HepG2 (cell line): Measurements from ENCODE around the gene CMTM1. TPM values are rescaled to one million over a fixed set of nuclear protein-coding genes. Genes with fewer than 3 reads are reported as not detected.
A peak's percentile ranks its signal among the peaks of the same experiment; 100 is the strongest.

Experiments
- CEBPB ChIP-seq: IDR thresholded peaks from 2 replicates; pipeline ENCODE4 v1.6.1; 2011; ENCODE audit warnings: low read depth, low read length, improper control_type of control experiment, borderline replicate concordance
- FOXM1 ChIP-seq: sonication (generic); formaldehyde crosslinking; IDR thresholded peaks from 2 replicates; pipeline ENCODE4 v1.5.0; 2020; ENCODE audit warnings: missing genetic modification reagents
- HNRNPL ChIP-seq: fragments of 200-400 bp; formaldehyde crosslinking; IDR thresholded peaks from 2 replicates; pipeline ENCODE4 v1.6.1; 2017; ENCODE audit warnings: mild to moderate bottlenecking, low read depth, low read length
- ISL2 ChIP-seq: sonication (generic); formaldehyde crosslinking; IDR thresholded peaks from 2 replicates; pipeline ENCODE4 v1.5.0; 2020; ENCODE audit warnings: missing genetic modification reagents
- MTA3 ChIP-seq: sonication (generic); formaldehyde crosslinking; IDR thresholded peaks from 2 replicates; pipeline ENCODE4 v1.4.0; 2020; ENCODE audit warnings: missing genetic modification reagents
- NFKB2 ChIP-seq: sonication (generic); formaldehyde crosslinking; IDR thresholded peaks from 2 replicates; pipeline ENCODE4 v1.4.0; 2020; ENCODE audit warnings: missing genetic modification reagents, borderline replicate concordance
- PCBP2 ChIP-seq: fragments of 200-400 bp; formaldehyde crosslinking; optimal IDR thresholded peaks from 2 replicates; pipeline ENCODE3; 2018; ENCODE audit warnings: low read length, low read depth; ENCODE audit not compliant: poor library complexity, severe bottlenecking
- PRDM15 ChIP-seq: sonication (generic); formaldehyde crosslinking; IDR thresholded peaks from 2 replicates; pipeline ENCODE4 v1.4.0; 2020; ENCODE audit warnings: missing genetic modification reagents
- SPEN ChIP-seq: sonication (generic); formaldehyde crosslinking; IDR thresholded peaks from 2 replicates; pipeline ENCODE4 v1.5.1; 2020; ENCODE audit warnings: low read depth, mild to moderate bottlenecking, missing genetic modification reagents
- ZFP36L1 ChIP-seq: sonication (generic); formaldehyde crosslinking; IDR thresholded peaks from 2 replicates; pipeline ENCODE4 v1.8.0; 2022; ENCODE audit warnings: mild to moderate bottlenecking, missing genetic modification reagents, moderate library complexity
- ZFY ChIP-seq: sonication (generic); formaldehyde crosslinking; IDR thresholded peaks from 2 replicates; pipeline ENCODE4 v1.4.0; 2020; ENCODE audit warnings: missing genetic modification reagents
- ZGPAT ChIP-seq: IDR thresholded peaks from 2 replicates; pipeline ENCODE4 v1.6.1; 2016; ENCODE audit warnings: mild to moderate bottlenecking
- ZNF180 ChIP-seq: sonication (generic); formaldehyde crosslinking; IDR thresholded peaks from 2 replicates; pipeline ENCODE4 v1.4.0; 2020; ENCODE audit warnings: low read depth, missing genetic modification reagents, borderline replicate concordance
- ZNF549 ChIP-seq: sonication (generic); formaldehyde crosslinking; IDR thresholded peaks from 2 replicates; pipeline ENCODE4 v1.5.0; 2020; ENCODE audit warnings: missing genetic modification reagents
- ZNF672 ChIP-seq: sonication (generic); formaldehyde crosslinking; IDR thresholded peaks from 2 replicates; pipeline ENCODE4 v1.8.1; 2022; ENCODE audit warnings: missing genetic modification reagents
- ZNF724P ChIP-seq: sonication (generic); formaldehyde crosslinking; IDR thresholded peaks from 2 replicates; pipeline ENCODE4 v1.8.0; 2022; ENCODE audit warnings: missing genetic modification reagents, borderline replicate concordance
- ZNF784 ChIP-seq: sonication (generic); formaldehyde crosslinking; IDR thresholded peaks from 2 replicates; pipeline ENCODE4 v1.5.1; 2020; ENCODE audit warnings: missing genetic modification reagents, mild to moderate bottlenecking, borderline replicate concordance
- ZNF790 ChIP-seq: sonication (generic); formaldehyde crosslinking; IDR thresholded peaks from 2 replicates; pipeline ENCODE4 v1.8.0; 2022; ENCODE audit warnings: missing genetic modification reagents, mild to moderate bottlenecking, borderline replicate concordance
- polyA plus RNA-seq, 8 experiments: library from polyadenylated mRNA; depleted of rRNA in 3 of 8; stranded (reverse) in 7 of 8; unstranded in 1 of 8; fragments of >200 nt; fragmentation: Illumina TruSeq in 4 of 8; extraction: Trizol in 4 of 8; gene quantifications; 2 replicates each; pipeline versions ENCODE4 v1.2.1 to v1.2.3, GENCODE V29; 2011 to 2016; ENCODE audit warnings: low read depth in 4 of 8, missing spikeins in 1 of 8, mixed read lengths in 1 of 8; ENCODE audit not compliant: insufficient read depth in 1 of 8
- total RNA-seq, 5 experiments: library from RNA; depleted of rRNA; stranded (reverse); fragments of >200 nt; fragmentation: Illumina TruSeq; extraction: Trizol; gene quantifications; 2 replicates each; pipeline ENCODE4 v1.2.3, GENCODE V29; 2016; ENCODE audit warnings: low read depth in 1 of 5

CMTM1 gene
- total and polyA plus RNA-seq, 2 of the 13 experiments (the other 11 are each of a cell fraction or from before 2014, with no cell fraction given): 1.7 to 2.9 TPM

- TF ChIP-seq PRDM15 (CRISPR knock-in tag) (0 out of 2 replicates have a peak, but pooled peaks have one; percentile 23), CEBPB (peak; percentile 70; the same call in 1 of the 2 replicates), ZNF672 (no peak), ZNF790 (peak; percentile 8; the same call in 1 of the 2 replicates), MTA3 (CRISPR knock-in tag) (no peak), NFKB2 (peak; percentile 90), ZFP36L1 (CRISPR knock-in tag) (peak; percentile 91; the same call in 1 of the 2 replicates), HNRNPL (peak; percentile 71; the same call in 1 of the 2 replicates), ZNF784 (peak; percentile 36; the same call in 1 of the 2 replicates), SPEN (peak; percentile 59), ZNF180 (no peak), PCBP2 (no peak), ISL2 (CRISPR knock-in tag) (peak; percentile 91), ZNF724P (CRISPR knock-in tag) (peak; percentile 79), FOXM1 (no peak), ZGPAT (CRISPR knock-in tag) (peak; percentile 96), ZNF549 (CRISPR knock-in tag) (no peak), ZFY (CRISPR knock-in tag) (peak; percentile 85)
Measured at GRCh38 chr16:66516808-66517585, 49.2 kb upstream of the CMTM1 start (continued).
